A673 (cell line): ENCODE data around the gene JSRP1.

Experiments
- EZH2 ChIP-seq: fragments of 200-600 bp; sonication (generic); IDR thresholded peaks from 2 replicates; pipeline ENCODE4 v1.6.1; 2017; ENCODE audit warnings: borderline replicate concordance, low read depth, mild to moderate bottlenecking, mixed read lengths, antibody characterized with exemption, low read length; ENCODE audit not compliant: poor library complexity, severe bottlenecking
- TF ChIP-seq, protein P1 (sequence below): fragments of 300-800, 200-600 bp; sonication (generic); conservative IDR thresholded peaks from 2 replicates; pipeline ENCODE4 v1.5.1; 2017; ENCODE audit warnings: low read depth, mild to moderate bottlenecking, antibody characterized with exemption, low read length, moderate library complexity, mixed read lengths

- no peak for TF ChIP-seq EZH2
- TF ChIP-seq, protein P1, sequence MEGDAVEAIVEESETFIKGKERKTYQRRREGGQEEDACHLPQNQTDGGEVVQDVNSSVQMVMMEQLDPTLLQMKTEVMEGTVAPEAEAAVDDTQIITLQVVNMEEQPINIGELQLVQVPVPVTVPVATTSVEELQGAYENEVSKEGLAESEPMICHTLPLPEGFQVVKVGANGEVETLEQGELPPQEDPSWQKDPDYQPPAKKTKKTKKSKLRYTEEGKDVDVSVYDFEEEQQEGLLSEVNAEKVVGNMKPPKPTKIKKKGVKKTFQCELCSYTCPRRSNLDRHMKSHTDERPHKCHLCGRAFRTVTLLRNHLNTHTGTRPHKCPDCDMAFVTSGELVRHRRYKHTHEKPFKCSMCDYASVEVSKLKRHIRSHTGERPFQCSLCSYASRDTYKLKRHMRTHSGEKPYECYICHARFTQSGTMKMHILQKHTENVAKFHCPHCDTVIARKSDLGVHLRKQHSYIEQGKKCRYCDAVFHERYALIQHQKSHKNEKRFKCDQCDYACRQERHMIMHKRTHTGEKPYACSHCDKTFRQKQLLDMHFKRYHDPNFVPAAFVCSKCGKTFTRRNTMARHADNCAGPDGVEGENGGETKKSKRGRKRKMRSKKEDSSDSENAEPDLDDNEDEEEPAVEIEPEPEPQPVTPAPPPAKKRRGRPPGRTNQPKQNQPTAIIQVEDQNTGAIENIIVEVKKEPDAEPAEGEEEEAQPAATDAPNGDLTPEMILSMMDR = no peak
Observed at GRCh38 chr19:2286402-2287140, 30.4 kb upstream of the JSRP1 start.
